ENCODE results near the gene NSMCE4A.
"Not testable (repeated sequence)": the region's sequence is repeated elsewhere in the genome, so short reads cannot be mapped to it uniquely, and the experiment has no call there.

NSMCE4A gene, protein sequence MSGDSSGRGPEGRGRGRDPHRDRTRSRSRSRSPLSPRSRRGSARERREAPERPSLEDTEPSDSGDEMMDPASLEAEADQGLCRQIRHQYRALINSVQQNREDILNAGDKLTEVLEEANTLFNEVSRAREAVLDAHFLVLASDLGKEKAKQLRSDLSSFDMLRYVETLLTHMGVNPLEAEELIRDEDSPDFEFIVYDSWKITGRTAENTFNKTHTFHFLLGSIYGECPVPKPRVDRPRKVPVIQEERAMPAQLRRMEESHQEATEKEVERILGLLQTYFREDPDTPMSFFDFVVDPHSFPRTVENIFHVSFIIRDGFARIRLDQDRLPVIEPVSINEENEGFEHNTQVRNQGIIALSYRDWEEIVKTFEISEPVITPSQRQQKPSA

DNA sequence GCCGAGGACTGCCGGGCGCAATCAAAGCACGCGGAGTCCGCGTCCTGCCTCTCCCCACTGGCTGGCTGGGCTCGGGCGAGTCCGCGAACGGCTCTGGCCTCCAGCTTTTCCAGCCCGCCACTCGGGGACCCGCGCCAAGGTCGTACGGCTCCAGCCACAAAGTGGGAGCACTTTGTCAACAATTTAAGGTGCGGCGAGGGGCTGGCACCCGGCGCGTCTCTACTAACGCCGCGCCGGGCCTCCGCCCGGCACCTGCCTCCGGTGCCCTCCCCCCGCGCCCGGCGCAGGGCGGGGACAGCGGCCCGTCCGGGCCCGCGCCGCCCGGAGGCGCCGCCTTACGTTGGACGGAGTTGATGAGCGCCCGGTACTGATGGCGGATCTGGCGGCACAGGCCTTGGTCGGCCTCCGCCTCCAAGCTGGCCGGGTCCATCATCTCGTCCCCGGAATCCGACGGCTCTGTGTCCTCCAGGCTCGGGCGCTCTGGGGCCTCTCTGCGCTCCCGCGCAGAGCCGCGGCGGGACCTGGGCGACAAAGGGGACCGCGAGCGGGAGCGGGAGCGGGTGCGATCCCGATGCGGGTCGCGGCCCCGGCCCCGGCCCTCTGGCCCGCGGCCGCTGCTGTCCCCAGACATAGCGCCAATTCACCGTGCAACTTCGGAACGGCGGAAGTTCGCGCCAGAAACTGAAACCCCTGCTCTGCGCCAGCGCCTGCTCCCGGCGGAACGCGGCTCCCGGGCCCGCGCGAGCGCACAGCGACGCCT, at the start of gene NSMCE4A:
Gene NSMCE4A (minus strand): TSS at position 683 of the 760 bp plus-strand sequence. CDS start 52 bp downstream, at position 631.
- peak; percentile 89 for DNase-seq (ENCODE audit: low read depth)
- TF ChIP-seq, protein P1, sequence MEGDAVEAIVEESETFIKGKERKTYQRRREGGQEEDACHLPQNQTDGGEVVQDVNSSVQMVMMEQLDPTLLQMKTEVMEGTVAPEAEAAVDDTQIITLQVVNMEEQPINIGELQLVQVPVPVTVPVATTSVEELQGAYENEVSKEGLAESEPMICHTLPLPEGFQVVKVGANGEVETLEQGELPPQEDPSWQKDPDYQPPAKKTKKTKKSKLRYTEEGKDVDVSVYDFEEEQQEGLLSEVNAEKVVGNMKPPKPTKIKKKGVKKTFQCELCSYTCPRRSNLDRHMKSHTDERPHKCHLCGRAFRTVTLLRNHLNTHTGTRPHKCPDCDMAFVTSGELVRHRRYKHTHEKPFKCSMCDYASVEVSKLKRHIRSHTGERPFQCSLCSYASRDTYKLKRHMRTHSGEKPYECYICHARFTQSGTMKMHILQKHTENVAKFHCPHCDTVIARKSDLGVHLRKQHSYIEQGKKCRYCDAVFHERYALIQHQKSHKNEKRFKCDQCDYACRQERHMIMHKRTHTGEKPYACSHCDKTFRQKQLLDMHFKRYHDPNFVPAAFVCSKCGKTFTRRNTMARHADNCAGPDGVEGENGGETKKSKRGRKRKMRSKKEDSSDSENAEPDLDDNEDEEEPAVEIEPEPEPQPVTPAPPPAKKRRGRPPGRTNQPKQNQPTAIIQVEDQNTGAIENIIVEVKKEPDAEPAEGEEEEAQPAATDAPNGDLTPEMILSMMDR (IDR thresholded peaks at IDR 0.05; ENCODE audit: insufficient read depth, low read depth, low read length, missing control alignments), result peak; percentile 70
- peak within 1 kb of the TSS; percentile 83 for H3K4me3 ChIP-seq (ENCODE audit: low read depth, low read length)

DNA sequence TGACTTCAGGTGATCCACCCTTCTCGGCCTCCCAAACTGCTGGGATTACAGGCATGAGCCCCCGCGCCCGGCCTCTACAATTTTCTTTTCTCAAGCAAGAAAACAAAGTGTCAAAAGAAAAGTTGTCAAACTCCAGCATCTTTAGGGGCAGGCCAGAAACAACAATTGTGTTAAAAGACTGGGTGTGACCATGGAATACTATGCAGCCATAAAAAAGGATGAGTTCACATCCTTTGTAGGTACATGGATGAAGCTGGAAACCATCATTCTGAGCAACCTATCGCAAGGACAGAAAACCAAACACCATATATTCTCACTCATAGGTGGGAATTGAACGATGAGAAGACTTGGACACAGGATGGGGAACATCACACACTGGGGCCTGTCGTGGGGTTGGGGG, 48.2 kb upstream of the NSMCE4A start:
- not testable (repeated sequence) for H3K4me3 ChIP-seq (ENCODE audit: low read depth, low read length); DNase-seq (ENCODE audit: low read depth)

DNA sequence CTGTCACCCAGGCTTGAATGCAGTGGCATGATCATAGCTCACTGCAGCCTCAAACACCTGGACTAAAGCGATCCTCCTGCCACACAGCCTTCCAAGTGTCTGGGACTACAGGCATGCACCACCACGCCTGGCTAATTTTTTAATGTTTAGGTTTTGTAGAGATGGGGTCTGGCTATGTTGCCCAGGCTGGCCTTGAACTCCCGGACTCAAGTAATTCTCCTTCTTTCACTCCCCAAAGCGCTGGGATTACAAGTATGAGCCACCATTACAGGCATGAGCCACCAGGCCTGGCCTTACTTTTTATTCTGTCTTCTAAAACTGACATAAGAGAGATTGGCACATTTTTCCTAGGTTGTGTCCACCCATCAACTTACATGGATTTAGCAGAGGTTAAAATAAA, 47.3 kb upstream of the NSMCE4A start:
- no peak for DNase-seq (ENCODE audit: low read depth)
- TF ChIP-seq, protein P1 (IDR thresholded peaks at IDR 0.05; ENCODE audit: insufficient read depth, low read depth, low read length, missing control alignments), result no peak
- no peak overlapping the region for H3K4me3 ChIP-seq (ENCODE audit: low read depth, low read length)

DNA sequence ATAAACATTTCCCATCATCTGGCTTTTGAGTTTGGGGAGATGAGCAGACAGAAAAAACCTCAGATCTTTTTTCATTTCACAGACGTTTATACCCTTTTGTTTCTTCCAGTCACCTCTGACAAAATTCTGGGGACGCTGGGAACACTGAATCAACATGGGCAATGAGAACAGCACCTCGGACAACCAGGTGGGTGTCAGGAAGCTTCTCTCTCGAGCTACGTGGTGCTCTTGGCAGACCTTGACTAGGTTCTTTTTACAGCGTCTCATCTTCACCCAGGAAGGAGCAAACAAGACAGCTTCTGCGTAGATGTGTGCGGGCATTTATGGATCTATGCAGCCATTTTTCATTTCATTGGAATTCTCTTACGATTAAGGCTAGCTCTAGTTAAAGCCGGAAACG, 46.8 kb upstream of the NSMCE4A start:
- TF ChIP-seq, protein P1 (IDR thresholded peaks at IDR 0.05; ENCODE audit: insufficient read depth, low read depth, low read length, missing control alignments), result no peak
- no peak for DNase-seq (ENCODE audit: low read depth)
- no peak overlapping the region for H3K4me3 ChIP-seq (ENCODE audit: low read depth, low read length)

DNA sequence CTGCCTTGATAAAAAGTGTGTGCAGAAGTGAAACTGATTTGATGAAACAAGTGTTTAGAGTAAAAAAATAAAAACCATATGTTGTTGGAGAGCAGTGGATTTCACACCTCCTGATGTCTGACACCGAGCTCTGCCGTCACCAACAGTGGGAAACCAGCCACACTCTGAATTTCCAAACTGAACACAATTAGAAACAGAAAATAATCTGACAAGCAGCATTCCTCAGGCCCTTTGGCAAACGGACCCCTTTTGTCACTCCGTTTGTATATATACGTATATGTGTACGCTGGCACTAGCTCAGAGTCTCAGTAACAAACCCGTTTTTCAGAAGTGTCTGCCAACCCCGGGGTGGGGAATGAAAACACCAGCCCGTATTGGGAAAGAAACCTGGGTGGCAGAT, 46.4 kb upstream of the NSMCE4A start:
- no peak overlapping the region for H3K4me3 ChIP-seq (ENCODE audit: low read depth, low read length)
- no peak for DNase-seq (ENCODE audit: low read depth)

DNA sequence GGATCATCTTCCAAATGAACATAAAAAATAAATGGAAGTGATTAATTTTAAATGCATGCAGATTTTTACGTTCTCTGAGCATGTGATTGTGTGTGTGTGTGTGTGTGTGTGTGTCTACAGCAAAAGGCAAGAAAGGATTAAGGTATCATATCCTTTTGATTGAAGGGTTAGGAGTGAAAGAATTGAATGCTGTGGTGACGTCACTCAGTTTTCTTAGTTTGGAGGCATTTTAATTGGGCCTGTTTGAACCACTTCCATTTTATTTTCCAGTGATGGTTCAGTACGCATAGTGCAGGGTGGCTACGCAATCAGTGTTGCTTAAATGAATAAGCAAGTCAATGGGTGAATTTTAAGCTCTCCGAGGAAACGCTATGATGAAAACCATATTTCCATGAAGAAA, 45.2 kb upstream of the NSMCE4A start:
- TF ChIP-seq, protein P1 (IDR thresholded peaks at IDR 0.05; ENCODE audit: insufficient read depth, low read depth, low read length, missing control alignments), result no peak
- no peak for DNase-seq (ENCODE audit: low read depth)
- H3K4me3 ChIP-seq (ENCODE audit: low read depth, low read length), result no peak overlapping the region

More for the DNA sequence above, 46.4 kb upstream of the NSMCE4A start:
- TF ChIP-seq, protein P1 (IDR thresholded peaks at IDR 0.05; ENCODE audit: insufficient read depth, low read depth, low read length, missing control alignments), result no peak

DNA sequence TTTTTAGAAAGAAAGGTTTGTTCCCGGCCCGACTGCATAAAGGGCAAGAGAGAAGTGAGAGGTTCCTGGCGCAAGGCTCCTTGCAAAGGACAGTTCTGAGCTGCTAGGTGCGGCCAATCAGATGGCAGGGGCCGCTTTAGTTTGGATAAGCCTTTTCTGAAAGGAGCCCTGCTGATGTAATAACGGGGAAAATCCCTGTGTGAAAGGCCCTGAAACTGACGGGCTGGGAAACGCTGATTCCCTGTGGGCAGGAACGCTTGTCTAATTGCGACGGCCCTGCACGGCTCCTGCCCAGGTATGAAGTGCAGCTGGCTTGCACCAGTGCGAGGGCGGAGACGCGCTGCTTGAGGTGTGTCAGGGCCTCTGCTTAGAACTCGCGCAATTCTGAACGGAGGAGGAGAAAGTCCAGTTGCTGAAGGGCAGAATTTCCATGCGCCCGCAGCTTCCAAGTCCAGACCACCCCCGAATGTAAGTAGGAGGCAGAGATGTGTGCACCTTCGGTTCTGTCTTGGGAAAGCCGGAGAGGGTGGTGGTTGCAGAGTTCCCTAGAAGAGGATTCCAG, 44.5 kb upstream of the NSMCE4A start:
- TF ChIP-seq, protein P1 (IDR thresholded peaks at IDR 0.05; ENCODE audit: insufficient read depth, low read depth, low read length, missing control alignments), result no peak
- DNase-seq (ENCODE audit: low read depth), result no peak
- H3K4me3 ChIP-seq (ENCODE audit: low read depth, low read length), result no peak overlapping the region
